DMS 273 treated with DMSO at 0.1 percent for 48 hours (cell line): Measurements from ENCODE around the gene C5orf63.
"Not testable (repeated sequence)": the region's sequence is repeated elsewhere in the genome, so short reads cannot be mapped to it uniquely, and the experiment has no call there.

Experiments
- DNase-seq: peaks from one replicate; lab custom pipeline; 2025; lab: John Stamatoyannopoulos, UW

Gene C5orf63

GRCh38 chr5:127074466-127074865, 1.2 kb upstream of the C5orf63 start:
- DNase-seq = no peak

GRCh38 chr5:127070243-127070642, 3.1 kb downstream of the C5orf63 start:
- no peak for DNase-seq

GRCh38 chr5:127068493-127069214, 4.6 kb downstream of the C5orf63 start:
- DNase-seq = no peak

- no peak for DNase-seq
Observed at GRCh38 chr5:127066721-127067120, 6.6 kb downstream of the C5orf63 start.

GRCh38 chr5:127064253-127064840, 9.0 kb downstream of the C5orf63 start:
- no peak for DNase-seq

- no peak for DNase-seq
Observed at GRCh38 chr5:127063257-127063913, 9.9 kb downstream of the C5orf63 start.

- no peak for DNase-seq
Observed at GRCh38 chr5:127061956-127062355, 11.3 kb downstream of the C5orf63 start.

GRCh38 chr5:127061537-127061936, 11.8 kb downstream of the C5orf63 start:
- DNase-seq = no peak

- DNase-seq = no peak
Observed at GRCh38 chr5:127060470-127060985, 12.8 kb downstream of the C5orf63 start.

- no peak for DNase-seq
Observed at GRCh38 chr5:127056896-127057295, 16.4 kb downstream of the C5orf63 start.

GRCh38 chr5:127055880-127056653, 17.2 kb downstream of the C5orf63 start:
- no peak for DNase-seq

- not testable (repeated sequence) for DNase-seq
Observed at GRCh38 chr5:127053551-127053950, 19.8 kb downstream of the C5orf63 start.

- no peak for DNase-seq
Observed at GRCh38 chr5:127053049-127053448, 20.3 kb downstream of the C5orf63 start.

- DNase-seq = no peak
Observed at GRCh38 chr5:127051591-127051990, 21.7 kb downstream of the C5orf63 start.

- DNase-seq = no peak
Observed at GRCh38 chr5:127046343-127047072, 26.8 kb downstream of the C5orf63 start.

GRCh38 chr5:127042593-127042992, 30.7 kb downstream of the C5orf63 start:
- DNase-seq = no peak

- no peak for DNase-seq
Observed at GRCh38 chr5:127041571-127041970, 31.7 kb downstream of the C5orf63 start.

GRCh38 chr5:127040796-127041520, 32.3 kb downstream of the C5orf63 start:
- DNase-seq = no peak

GRCh38 chr5:127038550-127038949, 34.8 kb downstream of the C5orf63 start:
- no peak for DNase-seq

GRCh38 chr5:127031863-127032232, 41.5 kb downstream of the C5orf63 start:
- no peak for DNase-seq
